IPS-NIHi7 (cell line): ENCODE measurements around the gene AKAP13.
"Not testable (repeated sequence)": the region's sequence is repeated elsewhere in the genome, so short reads cannot be mapped to it uniquely, and the experiment has no call there.

Experiments
- DNase-seq: peaks from one replicate; pipeline ENCODE4 v3.0.0; 2012; ENCODE audit warnings: mixed read lengths; ENCODE audit errors: extremely low spot score

Gene AKAP13

DNA sequence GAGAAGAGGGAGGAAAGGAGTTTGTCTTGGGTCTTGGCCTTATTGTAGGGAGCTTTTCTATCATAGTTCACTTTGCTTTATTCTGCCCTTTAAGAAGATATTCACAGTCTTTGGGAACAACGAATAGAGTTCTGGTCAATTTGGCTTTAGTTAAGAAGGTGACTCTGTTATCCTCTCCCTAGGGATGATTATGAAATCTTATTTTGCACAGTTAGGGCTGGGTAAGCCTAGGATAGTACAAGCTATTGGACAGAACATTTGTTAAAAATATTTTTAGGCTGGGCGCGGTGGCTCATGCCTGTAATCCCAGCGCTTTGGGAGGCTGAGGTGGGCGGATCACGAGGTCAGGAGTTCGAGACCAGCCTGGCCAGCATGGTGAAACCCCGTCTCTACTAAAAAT, 61.5 kb downstream of the AKAP13 start:
- DNase-seq = not testable (repeated sequence)

DNA sequence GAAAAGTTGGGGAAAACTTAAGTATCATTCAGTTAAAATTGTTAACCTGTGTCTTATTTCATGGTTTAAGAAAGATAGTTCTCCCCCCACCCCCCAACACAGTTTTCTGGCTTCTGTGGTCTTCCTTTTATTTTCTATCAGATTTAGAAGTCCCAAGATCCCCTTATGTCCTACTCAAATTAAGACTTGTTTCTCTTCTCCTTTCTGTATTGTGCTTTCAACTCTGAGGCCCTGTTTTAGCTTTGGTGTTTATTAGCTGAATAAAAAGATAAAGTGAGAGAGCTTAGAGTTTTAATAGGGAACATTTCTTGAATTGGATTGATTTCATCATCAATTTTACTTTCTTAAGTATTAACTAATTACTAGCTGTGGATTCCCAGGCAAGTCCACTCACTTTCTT, 62.6 kb downstream of the AKAP13 start:
- DNase-seq = no peak

GRCh38 chr15:85443593-85444087, 63.2 kb downstream of the AKAP13 start:
- no peak for DNase-seq

DNA sequence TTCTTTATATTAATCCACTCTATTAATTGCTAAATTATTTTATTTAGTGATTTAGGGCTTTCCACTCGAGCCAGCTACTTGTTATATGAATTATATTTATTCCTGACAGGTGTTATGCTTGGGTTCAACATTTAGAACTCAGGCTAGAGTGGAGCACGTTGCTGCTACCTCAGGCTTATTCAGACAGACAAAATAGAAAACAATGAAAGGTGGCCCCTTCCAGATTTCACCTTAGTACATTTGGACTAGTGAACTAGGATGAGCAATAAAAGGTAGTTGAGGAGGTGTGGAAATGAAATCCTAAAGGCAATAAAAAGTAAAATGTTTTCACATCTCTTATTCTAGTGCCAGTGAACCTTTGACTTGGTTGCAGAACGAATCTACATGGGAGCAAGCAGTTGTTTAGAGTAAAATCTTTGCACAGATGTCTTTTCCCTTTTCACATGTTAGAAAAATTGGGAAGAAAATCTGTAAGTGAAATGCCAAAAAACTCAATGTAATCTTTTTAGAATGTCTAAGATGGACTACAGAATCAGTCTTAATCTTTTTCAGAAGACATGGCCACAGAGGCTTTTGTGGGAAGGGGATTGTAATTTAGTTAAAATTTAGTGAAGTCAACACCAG, 63.8 kb downstream of the AKAP13 start:
- no peak for DNase-seq

- DNase-seq = no peak
Measured at GRCh38 chr15:85445361-85445760, 65.0 kb downstream of the AKAP13 start.

DNA sequence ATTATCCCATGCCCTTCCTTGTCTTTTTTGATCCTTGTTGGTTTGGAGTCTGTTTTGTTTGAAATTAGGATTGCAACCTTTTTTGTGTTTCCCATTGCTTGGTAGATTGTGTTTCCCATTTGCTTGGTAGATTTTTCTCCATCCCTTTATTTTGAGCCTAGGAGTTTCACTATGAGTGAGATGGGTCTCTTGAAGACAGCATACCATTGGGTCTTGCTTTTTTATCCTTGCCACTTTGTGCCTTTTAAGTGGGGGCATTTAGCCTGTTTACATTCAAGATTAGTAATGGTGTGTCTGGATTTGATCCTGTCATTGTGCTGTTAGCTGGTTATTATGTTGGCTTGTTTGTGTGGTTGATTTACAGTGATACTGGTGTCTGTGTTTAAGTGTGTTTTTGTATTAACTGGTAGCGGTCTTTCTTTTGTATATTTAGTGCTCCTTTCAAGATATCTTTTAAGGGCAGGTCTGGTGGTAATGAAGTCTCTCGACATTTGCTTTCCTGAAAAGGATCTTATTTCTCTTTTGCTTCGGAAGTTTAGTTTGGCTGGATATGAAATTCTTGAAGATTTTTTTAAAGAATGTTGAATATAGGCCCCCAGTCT, 70.8 kb downstream of the AKAP13 start:
- DNase-seq = no peak

DNA sequence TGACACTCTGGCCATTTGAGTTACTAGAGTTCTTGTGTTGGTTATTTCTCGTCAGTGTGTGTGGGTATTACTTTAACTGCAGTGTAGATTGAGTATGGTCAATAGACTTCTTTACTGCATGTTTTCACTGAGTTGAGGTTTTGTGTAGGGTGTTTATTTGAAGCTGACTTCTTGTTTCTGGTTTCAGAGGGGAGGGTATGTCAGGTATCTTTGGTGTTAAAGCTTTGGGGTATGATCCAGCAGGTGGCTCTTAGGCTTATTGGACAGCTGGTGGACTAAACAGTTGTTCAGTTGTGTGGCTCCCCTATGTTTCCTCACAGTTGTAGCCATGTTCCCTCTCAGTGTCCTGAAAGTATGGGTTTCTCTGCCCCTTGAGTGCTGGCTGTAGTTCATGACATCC, 72.0 kb downstream of the AKAP13 start:
- DNase-seq = no peak

DNA sequence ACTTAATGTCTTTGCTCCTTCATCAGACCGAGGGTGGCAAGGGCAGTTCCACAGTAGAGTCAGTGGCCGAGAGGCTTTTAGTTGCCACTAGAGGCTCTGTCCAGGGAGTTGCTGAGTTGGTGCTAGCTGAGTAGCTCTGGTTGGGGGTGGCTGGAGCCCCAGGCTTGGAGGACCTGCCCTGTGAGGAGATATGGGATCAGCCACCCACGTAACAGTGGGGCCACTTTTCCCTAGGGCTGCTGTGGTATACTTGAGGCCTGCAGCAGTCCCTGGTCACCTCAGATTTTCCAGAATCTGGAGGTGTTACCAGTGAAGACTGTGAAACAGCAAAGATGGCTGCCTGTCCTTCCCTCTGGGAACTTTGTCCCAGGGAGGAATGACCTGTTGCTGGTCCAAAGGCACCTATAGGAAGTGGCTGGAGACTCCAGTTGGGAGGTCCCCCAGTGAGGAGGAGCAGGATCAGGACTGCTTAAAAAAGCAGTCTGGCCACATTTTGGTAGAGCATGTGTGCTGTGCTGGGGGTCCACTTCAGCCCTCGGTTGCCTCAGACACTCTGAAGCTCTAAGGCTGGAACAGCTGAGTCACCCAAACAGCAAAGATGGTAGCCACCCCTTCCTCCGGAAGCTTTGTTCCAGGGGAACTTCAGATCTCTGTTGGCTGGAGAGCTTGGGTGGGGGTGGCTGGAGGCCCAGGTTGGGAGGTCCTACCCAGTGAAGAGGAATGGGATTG, 72.9 kb downstream of the AKAP13 start:
- no peak for DNase-seq

DNA sequence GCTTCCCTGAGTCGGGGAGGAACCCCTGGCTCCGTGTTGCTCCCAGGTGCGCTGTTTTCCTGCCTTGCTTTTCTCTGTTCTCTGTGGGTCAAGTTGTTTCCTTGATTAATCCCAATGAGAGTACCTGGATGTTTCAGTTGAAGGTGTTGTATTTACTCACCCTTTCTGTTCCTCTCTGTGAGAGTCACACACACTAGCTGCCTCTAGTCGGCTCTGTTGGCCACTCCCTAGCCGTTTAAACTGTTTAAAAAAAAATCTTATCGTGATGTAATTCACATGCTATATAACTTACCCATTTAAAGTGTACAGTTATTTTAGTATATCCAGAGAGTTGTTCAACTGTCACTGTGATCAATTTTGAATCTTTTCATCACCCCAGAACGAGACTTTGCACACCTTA, 74.0 kb downstream of the AKAP13 start:
- no peak for DNase-seq

GRCh38 chr15:85455891-85456290, 75.5 kb downstream of the AKAP13 start:
- no peak for DNase-seq

- DNase-seq = no peak
Measured at GRCh38 chr15:85456798-85457197, 76.4 kb downstream of the AKAP13 start.

DNA sequence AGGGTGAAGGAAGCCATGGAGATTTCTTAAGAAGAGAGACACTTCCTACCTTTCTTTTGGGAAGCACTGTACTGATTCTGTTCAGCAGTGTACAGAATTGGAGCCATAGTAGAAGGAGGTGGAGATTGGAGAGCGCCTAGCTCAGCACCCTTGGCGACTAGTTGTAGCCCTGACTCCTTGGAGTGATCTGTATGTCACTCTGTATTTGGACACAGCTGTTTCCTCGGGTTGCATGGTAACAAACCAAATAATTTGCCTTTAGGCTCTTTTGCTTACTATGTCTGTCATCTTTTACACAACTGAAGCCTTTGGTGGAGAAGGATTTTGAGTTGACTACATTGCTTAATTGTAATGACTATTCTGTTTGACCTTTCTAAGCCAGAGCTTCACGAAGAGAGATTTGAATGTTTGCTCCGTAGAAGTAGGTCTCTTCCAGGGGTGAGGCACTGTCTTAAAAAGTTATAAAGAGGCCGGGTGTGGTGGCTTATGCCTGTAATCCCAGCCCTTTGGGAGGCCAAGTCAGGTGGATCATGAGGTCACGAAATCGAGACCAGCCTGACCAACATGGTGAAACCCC, 77.1 kb downstream of the AKAP13 start:
- no peak for DNase-seq

DNA sequence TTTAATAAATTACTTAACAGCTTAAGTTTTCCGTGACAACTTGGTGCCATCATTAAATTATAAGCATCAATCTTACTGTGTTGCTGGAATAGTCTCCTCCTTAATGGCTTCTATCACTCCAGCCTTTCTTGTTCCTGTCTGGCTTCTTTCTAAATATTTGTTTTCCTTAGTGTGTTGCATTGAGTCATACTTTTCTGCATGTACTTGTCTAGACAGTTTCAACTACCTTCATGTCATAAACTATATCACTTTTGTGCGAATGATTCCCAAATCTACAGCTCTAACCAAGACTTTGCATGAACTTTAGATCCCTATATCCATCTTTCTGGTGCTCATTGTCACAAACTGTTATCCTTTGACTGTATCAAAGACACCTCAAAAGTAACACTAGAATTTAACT, 78.4 kb downstream of the AKAP13 start:
- DNase-seq = no peak

GRCh38 chr15:85462029-85462428, 81.6 kb downstream of the AKAP13 start:
- DNase-seq = no peak

DNA sequence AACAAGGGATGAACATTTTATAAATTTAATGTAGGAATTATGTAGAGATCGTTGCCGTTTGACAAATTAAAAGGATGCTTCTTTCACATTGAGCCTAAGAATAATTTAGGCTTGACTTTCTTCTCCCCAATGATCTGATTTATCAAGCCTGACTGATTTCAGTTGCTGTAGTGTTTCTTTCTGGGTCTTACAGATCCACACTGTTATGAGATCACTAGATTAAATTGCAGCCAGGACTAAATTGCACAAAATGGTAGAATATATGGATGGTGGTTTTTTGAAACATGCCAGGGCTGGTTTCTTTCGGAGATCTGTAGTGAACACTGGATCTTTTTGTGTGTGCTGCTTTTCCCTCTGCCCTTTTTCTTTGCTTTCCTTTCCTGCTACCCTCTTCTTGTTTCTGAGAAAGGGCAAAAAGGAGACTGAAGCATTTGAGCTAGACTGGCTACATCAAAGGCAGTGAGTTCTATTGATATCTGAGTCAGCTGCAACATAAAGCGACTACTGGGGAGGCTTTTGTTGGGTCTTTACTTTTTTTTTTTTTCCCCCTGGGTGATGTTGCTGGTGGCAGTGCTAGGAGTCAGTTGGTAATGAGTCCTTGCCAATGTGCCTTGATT, 83.0 kb downstream of the AKAP13 start:
- no peak for DNase-seq

DNA sequence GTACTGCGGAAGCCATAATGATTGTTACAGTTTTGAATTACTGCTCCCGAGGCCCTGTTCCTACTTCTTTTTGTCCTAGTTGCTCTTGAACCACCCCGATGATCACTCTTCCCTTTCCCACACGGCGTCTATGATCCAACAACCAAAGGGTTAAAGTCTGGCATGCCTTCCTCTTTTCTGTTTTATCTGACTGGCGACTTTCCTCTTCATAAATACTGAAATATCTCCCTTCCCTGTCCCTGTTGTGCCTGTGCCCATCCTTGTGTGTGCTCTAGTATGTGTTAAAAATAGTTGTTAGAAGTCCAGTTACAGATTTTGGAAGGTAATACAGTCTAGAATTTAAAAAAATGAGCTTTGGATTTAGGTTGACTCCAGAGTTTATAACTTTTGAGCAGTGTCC, 83.6 kb downstream of the AKAP13 start:
- DNase-seq = no peak

GRCh38 chr15:85464471-85464870, 84.1 kb downstream of the AKAP13 start:
- DNase-seq = no peak

GRCh38 chr15:85470563-85471271, 90.3 kb downstream of the AKAP13 start:
- no peak for DNase-seq

- no peak for DNase-seq
Measured at GRCh38 chr15:85472349-85472748, 91.9 kb downstream of the AKAP13 start.

DNA sequence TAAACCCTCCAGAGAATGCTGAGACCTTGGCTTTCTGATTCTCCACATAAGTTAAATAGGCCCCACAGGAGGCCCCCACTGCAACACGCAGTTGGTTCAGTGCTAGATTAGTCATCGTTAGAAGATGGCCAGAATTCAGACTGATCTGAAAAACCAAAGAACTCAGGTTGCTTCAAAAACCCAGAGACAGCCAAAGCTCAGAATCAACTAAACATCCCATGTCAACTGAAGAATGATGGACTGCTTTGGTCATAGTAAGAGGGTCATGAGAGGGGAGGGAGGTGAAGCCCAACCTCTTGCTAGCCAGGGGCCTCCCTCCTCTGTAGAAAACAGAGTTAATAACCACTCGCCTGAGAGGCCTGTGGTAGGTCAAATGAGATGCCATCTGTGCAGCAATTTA, 93.1 kb downstream of the AKAP13 start:
- DNase-seq = no peak

DNA sequence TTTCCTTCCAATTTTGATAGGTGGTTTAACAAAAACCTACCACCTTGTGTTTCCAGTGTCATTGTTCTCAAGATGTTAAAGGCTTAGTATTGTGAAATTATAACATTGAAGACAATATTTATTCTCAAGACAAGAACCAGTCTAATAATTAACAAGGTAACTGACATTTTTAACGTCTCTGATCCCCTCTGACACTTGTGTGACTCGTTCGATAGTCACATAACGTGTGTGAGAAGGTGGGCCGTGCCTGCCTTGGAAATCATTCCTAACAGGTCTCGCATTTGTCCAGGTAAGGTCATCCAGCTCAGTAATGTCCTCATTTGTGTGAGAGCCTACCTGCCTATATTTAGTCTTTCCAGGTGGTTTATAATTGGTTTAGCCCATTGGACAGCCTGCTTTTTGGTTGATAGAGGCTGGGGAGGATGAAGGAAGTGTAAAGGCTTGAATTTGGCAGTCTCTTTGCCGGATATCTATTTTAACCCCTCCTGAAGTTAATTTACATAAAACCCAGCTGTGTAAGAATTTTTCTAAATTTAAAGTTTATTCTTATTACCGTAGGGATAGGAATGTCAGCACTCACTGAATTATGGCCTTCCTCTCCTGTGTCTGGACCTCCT, 94.4 kb downstream of the AKAP13 start:
- DNase-seq = no peak
